CD4-positive, alpha-beta T cell treated with Interleukin-21 for 1 hour (primary cell): ENCODE data around the gene SLC25A24.

Experiments used
- DNase-seq: peaks from one replicate; pipeline ENCODE4 v3.0.0-alpha.2; 2020

SLC25A24 gene

GRCh38 chr1:108084866-108085477 lies 115.2 kb downstream of the SLC25A24 start:
- no peak for DNase-seq
